Upper lobe of left lung (tissue), 6 donors: Measurements from ENCODE around the gene RNF26. TPM values are rescaled to one million over a fixed set of nuclear protein-coding genes. Genes with fewer than 3 reads are reported as not detected.

Source experiments
- ATAC-seq, 2 donors: fragments of 200-7000 bp; cut with Tn5 transposase; one replicate each; pipeline ENCODE4 v1.9.1; 2022; ENCODE audit warnings: mild to moderate bottlenecking in 2 of 2, moderate library complexity in 2 of 2; ENCODE audit not compliant: low FRiP score in 2 of 2
- DNase-seq, 2 donors: peaks; one replicate each; pipeline ENCODE4 v3.0.0-alpha.2; 2019 to 2020
- H3K27ac ChIP-seq, 4 donors: fragments of 200-600 bp; sonication (generic); one replicate each; pipeline ENCODE4 v1.5.1; 2016 to 2019
- H3K27me3 ChIP-seq, 4 donors: fragments of 200-600 bp; sonication (generic); one replicate each; pipeline ENCODE4 v1.5.1; 2017 to 2019
- H3K36me3 ChIP-seq, 4 donors: fragments of 200-600 bp; sonication (generic); one replicate each; pipeline ENCODE4 v1.5.1; 2016 to 2019
- H3K4me1 ChIP-seq, 4 donors: fragments of 200-600 bp; sonication (generic); one replicate each; pipeline ENCODE4 v1.5.1; 2018 to 2019
- H3K4me3 ChIP-seq, 4 donors: fragments of 200-600 bp; sonication (generic); one replicate each; pipeline ENCODE4 v1.5.1; 2017 to 2019; ENCODE audit warnings: mild to moderate bottlenecking in 2 of 4, moderate library complexity in 1 of 4
- H3K9me3 ChIP-seq, 4 donors: fragments of 200-600 bp; sonication (generic); one replicate each; pipeline ENCODE4 v1.5.1; 2018 to 2019
- EP300 ChIP-seq, 4 donors: sonication (generic); formaldehyde crosslinking; IDR thresholded peaks; one replicate each; pipeline ENCODE4 v1.5.1; 2017; ENCODE audit warnings: antibody characterized with exemption in 4 of 4, control low read depth in 2 of 4
- POLR2A ChIP-seq, 4 donors: fragments of 450-650 bp; IDR thresholded peaks; one replicate each; pipeline ENCODE4 v1.5.1; 2016 to 2017; ENCODE audit warnings: antibody characterized with exemption in 4 of 4, mild to moderate bottlenecking in 2 of 4
- POLR2AphosphoS5 ChIP-seq, 2 donors: sonication (generic); formaldehyde crosslinking; IDR thresholded peaks; one replicate each; pipeline ENCODE4 v1.5.1; 2017; ENCODE audit warnings: antibody characterized with exemption in 2 of 2
- WGBS, 2 donors: methylation state at CpG; one replicate each; pipeline ENCODE4 v1.1.5; 2017 to 2018; 5-methylcytosine and 5-hydroxymethylcytosine counted together
- total RNA-seq, 6 donors: library from RNA; depleted of rRNA in 4 of 6; stranded (reverse); fragments of >200 nt in 4 of 6; gene quantifications; one replicate each; pipeline versions ENCODE4 v1.1.0 to v1.2.1, GENCODE V29; 2016 to 2021
- TF ChIP-seq, protein P1 (sequence below), 6 experiments: fragments of 450-650 bp in 4 of 6; fragments of 200-600 bp in 2 of 6; sonication (generic) in 2 of 6; IDR thresholded peaks; one replicate each; pipeline ENCODE4 v1.5.1; 2016 to 2019; ENCODE audit warnings: antibody characterized with exemption in 6 of 6
- donor health status: DM: no; HTN: no; CAD: no; lungs with moderate emphysema.
- donor health status: DM: no; HTN: yes; CAD: no; lungs with severe emphysema.

RNF26 gene
- total RNA-seq, 6 donors from 2014 or later = 5.2 to 25.5 (median 14.8) TPM

- Histone ChIP-seq H3K27ac (no peak overlapping the region), H3K27me3 (peaks cover 0 to 17% (median 8%) of the 10 kb centered on the region in 4 donors), H3K4me1 (peaks cover 28 to 34% (median 30%) of the 10 kb centered on the region in 4 donors), H3K9me3 (no peaks in the 10 kb centered on the region), H3K4me3 (no peak overlapping the region), H3K36me3 (no peaks in the 10 kb centered on the region)
- ATAC-seq = no peak
- TF ChIP-seq EP300 (IDR thresholded peaks at IDR 0.05) (no peak), POLR2A (IDR thresholded peaks at IDR 0.05) (no peak), POLR2AphosphoS5 (IDR thresholded peaks at IDR 0.05) (no peak)
- TF ChIP-seq, protein P1, sequence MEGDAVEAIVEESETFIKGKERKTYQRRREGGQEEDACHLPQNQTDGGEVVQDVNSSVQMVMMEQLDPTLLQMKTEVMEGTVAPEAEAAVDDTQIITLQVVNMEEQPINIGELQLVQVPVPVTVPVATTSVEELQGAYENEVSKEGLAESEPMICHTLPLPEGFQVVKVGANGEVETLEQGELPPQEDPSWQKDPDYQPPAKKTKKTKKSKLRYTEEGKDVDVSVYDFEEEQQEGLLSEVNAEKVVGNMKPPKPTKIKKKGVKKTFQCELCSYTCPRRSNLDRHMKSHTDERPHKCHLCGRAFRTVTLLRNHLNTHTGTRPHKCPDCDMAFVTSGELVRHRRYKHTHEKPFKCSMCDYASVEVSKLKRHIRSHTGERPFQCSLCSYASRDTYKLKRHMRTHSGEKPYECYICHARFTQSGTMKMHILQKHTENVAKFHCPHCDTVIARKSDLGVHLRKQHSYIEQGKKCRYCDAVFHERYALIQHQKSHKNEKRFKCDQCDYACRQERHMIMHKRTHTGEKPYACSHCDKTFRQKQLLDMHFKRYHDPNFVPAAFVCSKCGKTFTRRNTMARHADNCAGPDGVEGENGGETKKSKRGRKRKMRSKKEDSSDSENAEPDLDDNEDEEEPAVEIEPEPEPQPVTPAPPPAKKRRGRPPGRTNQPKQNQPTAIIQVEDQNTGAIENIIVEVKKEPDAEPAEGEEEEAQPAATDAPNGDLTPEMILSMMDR (IDR thresholded peaks at IDR 0.05) = no peak
- WGBS, 2 donors = 75 to 94% methylated on average over 6 to 7 of the region's 7 CpGs
- no peak for DNase-seq
These were observed 9.4 kb downstream of the RNF26 start for GRCh38 chr11:119343726-119344125.

- Histone ChIP-seq H3K27ac (no peak overlapping the region), H3K4me1 (peaks cover 22 to 28% (median 23%) of the 10 kb centered on the region in 4 donors), H3K27me3 (peaks cover 0 to 15% (median 7%) of the 10 kb centered on the region in 4 donors), H3K36me3 (no peaks in the 10 kb centered on the region), H3K4me3 (no peak overlapping the region), H3K9me3 (no peaks in the 10 kb centered on the region)
- no peak for TF ChIP-seq POLR2A (IDR thresholded peaks at IDR 0.05)
- TF ChIP-seq, protein P1 (IDR thresholded peaks at IDR 0.05) = no peak
- TF ChIP-seq POLR2AphosphoS5 (IDR thresholded peaks at IDR 0.05) = no peak
- no peak for TF ChIP-seq EP300 (IDR thresholded peaks at IDR 0.05)
- ATAC-seq = no peak
- WGBS, 2 donors = 77 to 82% methylated on average over 7 to 14 of the region's 14 CpGs
- DNase-seq = no peak
These were observed 10.1 kb downstream of the RNF26 start for GRCh38 chr11:119344291-119345010.

DNA sequence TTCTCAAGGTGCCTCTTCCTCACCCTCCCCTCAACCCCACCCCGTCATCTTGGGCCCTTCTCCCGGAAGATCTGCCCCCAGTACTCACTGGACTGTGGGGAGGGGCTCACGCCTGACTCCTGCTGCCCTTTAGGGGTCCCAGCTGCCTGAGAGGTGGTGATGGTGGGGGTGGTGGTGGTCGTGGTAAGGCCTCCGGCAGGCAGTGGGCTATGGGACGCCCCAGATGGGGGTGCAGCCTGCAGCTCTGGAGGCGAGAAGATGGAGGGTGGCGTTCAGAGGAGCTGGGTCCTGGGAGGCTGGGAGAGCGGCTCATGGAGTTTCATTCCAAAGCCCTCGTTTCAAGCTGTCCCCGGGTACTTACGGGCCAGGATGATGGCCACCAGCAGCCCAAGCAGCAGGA, 11.4 kb downstream of the RNF26 start:
- 79 to 86% methylated on average over 4 to 12 of the region's 12 CpGs for WGBS, 2 donors
- Histone ChIP-seq H3K36me3 (no peaks in the 10 kb centered on the region), H3K4me1 (peaks cover 10 to 17% (median 12%) of the 10 kb centered on the region in 4 donors), H3K27ac (no peak overlapping the region), H3K9me3 (no peaks in the 10 kb centered on the region), H3K27me3 (peaks cover 0 to 3% (median under 1%) of the 10 kb centered on the region in 4 donors), H3K4me3 (no peak overlapping the region)
- DNase-seq (no peak), ATAC-seq (no peak)
- TF ChIP-seq, protein P1 (IDR thresholded peaks at IDR 0.05) = no peak
- no peak for TF ChIP-seq POLR2A (IDR thresholded peaks at IDR 0.05)
- TF ChIP-seq POLR2AphosphoS5 (IDR thresholded peaks at IDR 0.05) = no peak
- no peak for TF ChIP-seq EP300 (IDR thresholded peaks at IDR 0.05)

- Histone ChIP-seq H3K27me3 (no peaks in the 10 kb centered on the region), H3K9me3 (no peaks in the 10 kb centered on the region), H3K36me3 (no peaks in the 10 kb centered on the region), H3K4me1 (peaks cover under 1 to 8% (median 3%) of the 10 kb centered on the region in 4 donors), H3K4me3 (no peak within 1 kb of the TSS), H3K27ac (no peak within 1 kb of the TSS)
- DNase-seq (no peak), ATAC-seq (no peak)
- WGBS, 2 donors = 42 to 43% methylated on average over 5 to 6 of the region's 6 CpGs
- TF ChIP-seq EP300 (IDR thresholded peaks at IDR 0.05) = no peak
These were observed 12.3 kb downstream of the RNF26 start, which contains the start of gene MFRP for GRCh38 chr11:119346605-119347004. TSS of gene MFRP (minus strand) at chr11:119346705. CDS start at chr11:119346513, 192 bp downstream.

DNA sequence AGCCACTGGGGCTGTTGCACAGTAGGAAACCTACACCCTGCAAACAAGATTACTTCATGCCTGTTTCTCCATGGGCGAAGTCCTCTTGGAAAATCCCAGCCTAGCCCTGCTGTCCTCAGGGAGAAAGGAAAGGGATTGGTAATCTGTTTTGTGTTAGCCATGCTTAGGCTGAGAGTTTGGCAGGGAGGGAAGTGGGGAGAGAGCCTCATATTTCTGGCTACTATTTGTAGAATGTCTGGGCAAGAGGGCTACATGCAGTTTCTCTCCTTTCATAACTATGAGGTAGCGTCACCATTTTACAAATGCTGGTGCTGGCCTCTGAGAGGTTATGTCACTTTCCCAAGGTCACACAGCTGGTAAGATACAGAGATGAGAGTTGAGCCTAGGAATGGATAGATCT, 12.9 kb downstream of the RNF26 start:
- no peaks in the 10 kb centered on the region for H3K27me3 ChIP-seq
- TF ChIP-seq POLR2A (IDR thresholded peaks at IDR 0.05) (no peak), POLR2AphosphoS5 (IDR thresholded peaks at IDR 0.05) (no peak), EP300 (IDR thresholded peaks at IDR 0.05) (no peak)
- TF ChIP-seq, protein P1 (IDR thresholded peaks at IDR 0.05) = no peak
- no peaks in the 10 kb centered on the region for H3K9me3 ChIP-seq
- H3K4me3 ChIP-seq = no peak overlapping the region
- peak in 1 of 2 donors; percentile 88 for ATAC-seq
- WGBS, 2 donors = 88% methylated on average over 2 of the region's 2 CpGs
- H3K36me3 ChIP-seq = no peaks in the 10 kb centered on the region
- H3K27ac ChIP-seq = no peak overlapping the region
- peaks cover 0 to 2% (median 0%) of the 10 kb centered on the region in 4 donors for H3K4me1 ChIP-seq
- DNase-seq = no peak
